Measurements from ENCODE around the gene MEIS2. TPM values are rescaled to one million over a fixed set of nuclear protein-coding genes. Genes with fewer than 3 reads are reported as not detected.
A peak's percentile ranks its signal among the peaks of the same experiment; 100 is the strongest.

MEIS2 gene
- total RNA-seq, 1 donor from 2014 or later, result 76.9 TPM

DNA sequence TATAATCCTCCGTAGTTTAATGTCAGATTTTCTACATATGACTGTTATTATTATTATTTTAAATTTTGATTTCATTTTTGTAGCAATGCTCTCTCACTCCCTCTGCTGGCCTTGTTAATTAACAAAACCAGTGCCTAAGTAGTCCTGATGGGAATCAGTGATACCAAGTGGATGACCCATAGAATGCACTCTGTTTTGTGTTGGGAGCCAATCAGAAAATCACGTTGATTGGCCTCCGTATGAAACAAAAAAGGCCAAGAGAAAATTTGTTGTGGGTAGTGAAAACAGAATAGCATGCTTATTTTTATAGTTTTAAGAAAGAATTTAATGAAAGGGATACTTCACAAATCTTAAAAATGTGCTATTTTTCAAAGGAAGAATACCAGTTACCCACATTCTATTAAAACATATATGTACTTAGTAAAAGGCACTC, 34.4 kb upstream of the MEIS2 start:
- H3K4me1 ChIP-seq, result no peaks in the 10 kb centered on the region
- no peak overlapping the region for H3K4me3 ChIP-seq
- no peaks in the 10 kb centered on the region for H3K27me3 ChIP-seq
- DNase-seq (ENCODE audit: extremely low spot score in 2 of 2), result no peak
- H3K9me3 ChIP-seq, result no peaks in the 10 kb centered on the region
- H3K36me3 ChIP-seq, result no peaks in the 10 kb centered on the region
- H3K27ac ChIP-seq, result no peak overlapping the region
- TF ChIP-seq, protein P1, sequence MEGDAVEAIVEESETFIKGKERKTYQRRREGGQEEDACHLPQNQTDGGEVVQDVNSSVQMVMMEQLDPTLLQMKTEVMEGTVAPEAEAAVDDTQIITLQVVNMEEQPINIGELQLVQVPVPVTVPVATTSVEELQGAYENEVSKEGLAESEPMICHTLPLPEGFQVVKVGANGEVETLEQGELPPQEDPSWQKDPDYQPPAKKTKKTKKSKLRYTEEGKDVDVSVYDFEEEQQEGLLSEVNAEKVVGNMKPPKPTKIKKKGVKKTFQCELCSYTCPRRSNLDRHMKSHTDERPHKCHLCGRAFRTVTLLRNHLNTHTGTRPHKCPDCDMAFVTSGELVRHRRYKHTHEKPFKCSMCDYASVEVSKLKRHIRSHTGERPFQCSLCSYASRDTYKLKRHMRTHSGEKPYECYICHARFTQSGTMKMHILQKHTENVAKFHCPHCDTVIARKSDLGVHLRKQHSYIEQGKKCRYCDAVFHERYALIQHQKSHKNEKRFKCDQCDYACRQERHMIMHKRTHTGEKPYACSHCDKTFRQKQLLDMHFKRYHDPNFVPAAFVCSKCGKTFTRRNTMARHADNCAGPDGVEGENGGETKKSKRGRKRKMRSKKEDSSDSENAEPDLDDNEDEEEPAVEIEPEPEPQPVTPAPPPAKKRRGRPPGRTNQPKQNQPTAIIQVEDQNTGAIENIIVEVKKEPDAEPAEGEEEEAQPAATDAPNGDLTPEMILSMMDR (IDR thresholded peaks at IDR 0.05), result peak; percentile 19 to 63 (median 59)
- no peak for TF ChIP-seq POLR2A (IDR thresholded peaks at IDR 0.05)
- intact Hi-C loops (cut with DNase I), result no loop called here

DNA sequence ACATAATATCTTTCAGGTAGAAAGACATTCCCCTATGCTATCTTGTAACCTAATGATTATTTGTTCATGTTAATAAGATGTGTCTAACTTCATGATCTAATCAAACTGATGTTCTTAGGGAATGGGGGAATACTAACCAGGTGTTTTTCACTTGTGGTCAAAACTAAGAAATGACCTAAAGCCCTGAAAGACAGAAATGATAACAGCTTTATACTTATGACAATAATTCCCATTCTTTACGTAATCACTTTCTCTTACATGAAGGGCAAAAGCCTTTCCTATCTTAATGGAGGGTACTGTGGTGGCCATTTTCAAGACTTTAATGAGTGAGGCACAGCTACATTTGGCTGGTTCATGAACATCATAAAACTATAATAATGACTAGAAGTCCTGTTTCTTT, 33.9 kb upstream of the MEIS2 start:
- H3K4me1 ChIP-seq, result no peaks in the 10 kb centered on the region
- DNase-seq (ENCODE audit: extremely low spot score in 2 of 2), result no peak
- intact Hi-C loops (cut with DNase I), result no loop called here
- H3K27me3 ChIP-seq, result no peaks in the 10 kb centered on the region
- no peaks in the 10 kb centered on the region for H3K36me3 ChIP-seq
- TF ChIP-seq, protein P1 (IDR thresholded peaks at IDR 0.05), result no peak
- no peak for TF ChIP-seq POLR2A (IDR thresholded peaks at IDR 0.05)
- TF ChIP-seq POLR2AphosphoS5 (IDR thresholded peaks at IDR 0.05; ENCODE audit: insufficient read depth in 1 of 2, low read depth in 1 of 2), result no peak
- no peaks in the 10 kb centered on the region for H3K9me3 ChIP-seq
- H3K27ac ChIP-seq, result no peak overlapping the region
- no peak overlapping the region for H3K4me3 ChIP-seq

DNA sequence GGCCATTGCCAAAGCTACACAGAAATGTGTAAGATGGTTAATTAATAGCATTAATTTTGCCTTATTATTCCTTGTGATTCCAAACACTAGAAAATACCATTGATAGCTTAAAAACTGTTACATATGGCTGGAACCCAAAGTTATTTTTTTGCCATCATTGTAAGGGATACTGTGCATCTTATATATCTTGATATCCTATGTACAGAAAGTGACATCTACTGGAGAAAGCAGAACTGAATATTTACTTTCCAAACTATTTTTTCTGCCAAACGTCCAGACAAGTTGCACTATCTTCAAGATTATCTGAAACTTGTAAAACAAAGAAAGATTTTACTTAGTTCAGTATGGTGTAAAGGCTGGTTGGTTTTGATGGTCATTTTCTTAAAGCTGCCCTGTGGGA, 33.3 kb upstream of the MEIS2 start:
- H3K4me1 ChIP-seq, result no peaks in the 10 kb centered on the region
- H3K27me3 ChIP-seq, result no peaks in the 10 kb centered on the region
- no peak overlapping the region for H3K27ac ChIP-seq
- DNase-seq (ENCODE audit: extremely low spot score in 2 of 2), result no peak
- H3K9me3 ChIP-seq, result no peaks in the 10 kb centered on the region
- intact Hi-C loops (cut with DNase I), result no loop called here
- H3K36me3 ChIP-seq, result no peaks in the 10 kb centered on the region
- TF ChIP-seq, protein P1 (IDR thresholded peaks at IDR 0.05), result peak in 2 of 3 experiments; percentile 8 to 31
- no peak for TF ChIP-seq POLR2AphosphoS5 (IDR thresholded peaks at IDR 0.05; ENCODE audit: insufficient read depth in 1 of 2, low read depth in 1 of 2)
- no peak overlapping the region for H3K4me3 ChIP-seq

GRCh38 chr15:37132826-37133417, 32.6 kb upstream of the MEIS2 start:
- Histone ChIP-seq H3K4me1 (no peaks in the 10 kb centered on the region), H3K27me3 (no peaks in the 10 kb centered on the region), H3K4me3 (no peak overlapping the region), H3K36me3 (no peaks in the 10 kb centered on the region), H3K9me3 (no peaks in the 10 kb centered on the region), H3K27ac (no peak overlapping the region)
- intact Hi-C loops (cut with DNase I), result no loop called here
- no peak for DNase-seq (ENCODE audit: extremely low spot score in 2 of 2)
- TF ChIP-seq POLR2AphosphoS5 (IDR thresholded peaks at IDR 0.05; ENCODE audit: insufficient read depth in 1 of 2, low read depth in 1 of 2), result no peak
- TF ChIP-seq POLR2A (IDR thresholded peaks at IDR 0.05), result no peak
- TF ChIP-seq, protein P1 (IDR thresholded peaks at IDR 0.05), result no peak

- no peak for TF ChIP-seq POLR2A (IDR thresholded peaks at IDR 0.05)
- TF ChIP-seq, protein P1 (IDR thresholded peaks at IDR 0.05), result no peak
- TF ChIP-seq POLR2AphosphoS5 (IDR thresholded peaks at IDR 0.05; ENCODE audit: insufficient read depth in 1 of 2, low read depth in 1 of 2), result no peak
- DNase-seq (ENCODE audit: extremely low spot score in 2 of 2), result no peak
- Histone ChIP-seq H3K36me3 (no peaks in the 10 kb centered on the region), H3K4me1 (no peaks in the 10 kb centered on the region), H3K27ac (no peak overlapping the region), H3K4me3 (no peak overlapping the region), H3K9me3 (no peaks in the 10 kb centered on the region), H3K27me3 (no peaks in the 10 kb centered on the region)
- intact Hi-C loops (cut with DNase I), result no loop called here
Measured at GRCh38 chr15:37131621-37132020, 31.3 kb upstream of the MEIS2 start.

All from vagina (tissue), 2 donors.